Effector CD4-positive, alpha-beta T cell (primary cell): ENCODE results near the gene LDLRAD1.
A peak's percentile ranks its signal among the peaks of the same experiment; 100 is the strongest.
"Not testable (repeated sequence)": the region's sequence is repeated elsewhere in the genome, so short reads cannot be mapped to it uniquely, and the experiment has no call there.

Experiments
- DNase-seq: peaks from one replicate; pipeline ENCODE4 v3.0.0-alpha.2; 2020

LDLRAD1 gene

GRCh38 chr1:53992085-53992874, 25.7 kb downstream of the LDLRAD1 start:
- DNase-seq: no peak

DNA sequence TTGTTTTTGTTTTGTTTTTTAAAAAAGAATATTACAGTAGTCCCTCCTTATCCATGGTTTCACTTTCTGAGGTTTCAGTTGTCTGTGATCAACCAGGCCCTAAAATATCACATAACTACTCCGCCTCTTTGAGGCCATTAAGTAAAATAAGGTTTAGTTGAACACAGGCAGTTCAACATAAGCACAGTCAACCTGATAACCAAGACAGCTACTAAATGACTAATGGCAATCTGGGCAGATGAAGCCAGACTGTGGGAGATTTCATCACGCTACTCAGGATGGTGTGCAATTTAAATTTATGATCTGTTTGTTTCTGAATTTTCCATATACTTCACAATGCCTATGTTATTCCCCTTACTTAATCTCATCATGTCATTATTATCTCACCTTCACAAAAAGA, 30.1 kb downstream of the LDLRAD1 start:
- DNase-seq: no peak

DNA sequence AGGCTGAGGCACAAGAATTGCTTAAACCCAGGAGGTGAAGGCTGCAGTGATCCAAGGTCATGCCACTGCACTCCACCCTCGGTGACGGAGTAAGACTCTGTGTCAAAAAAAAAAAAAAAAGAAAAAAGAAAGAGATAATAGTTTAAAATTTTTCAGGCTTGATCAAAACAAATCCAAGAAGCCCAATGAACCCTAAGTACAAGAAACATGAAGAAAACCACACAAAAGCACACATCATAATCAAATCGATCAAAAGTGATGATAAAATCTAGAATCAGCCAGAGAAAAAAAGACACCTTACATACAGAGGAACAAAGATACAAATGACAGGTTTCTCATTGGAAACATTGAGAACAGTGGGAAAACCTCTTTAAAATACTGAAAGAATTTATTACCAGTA, 31.5 kb downstream of the LDLRAD1 start:
- no peak for DNase-seq

DNA sequence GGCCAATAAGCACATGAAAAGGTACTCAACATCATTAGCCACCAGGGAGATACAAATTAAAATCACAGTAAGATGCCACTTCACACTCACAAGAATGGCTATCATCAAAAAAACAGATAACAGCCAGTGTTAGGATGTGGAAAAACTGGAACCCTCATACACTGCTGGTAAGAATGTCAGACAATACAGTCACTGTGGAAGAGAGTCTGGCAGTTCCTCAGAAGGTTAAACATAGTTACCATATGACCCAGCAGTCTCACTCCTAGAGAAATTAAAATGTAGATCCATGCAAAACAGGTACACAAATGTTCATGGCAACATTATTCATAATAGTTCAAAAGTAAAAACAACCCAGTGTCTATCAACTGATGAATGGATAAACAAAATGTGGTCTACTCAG, 33.3 kb downstream of the LDLRAD1 start:
- no peak for DNase-seq

- no peak for DNase-seq
Observed at GRCh38 chr1:53982763-53983104, 35.3 kb downstream of the LDLRAD1 start.

- DNase-seq: no peak
Observed at GRCh38 chr1:53982034-53982762, 35.8 kb downstream of the LDLRAD1 start.

- no peak for DNase-seq
Observed at GRCh38 chr1:53981220-53981619, 36.8 kb downstream of the LDLRAD1 start.

- DNase-seq: no peak
Observed at GRCh38 chr1:53979712-53980450, 38.1 kb downstream of the LDLRAD1 start.

- DNase-seq: no peak
Observed at GRCh38 chr1:53975861-53976260, 42.1 kb downstream of the LDLRAD1 start.

DNA sequence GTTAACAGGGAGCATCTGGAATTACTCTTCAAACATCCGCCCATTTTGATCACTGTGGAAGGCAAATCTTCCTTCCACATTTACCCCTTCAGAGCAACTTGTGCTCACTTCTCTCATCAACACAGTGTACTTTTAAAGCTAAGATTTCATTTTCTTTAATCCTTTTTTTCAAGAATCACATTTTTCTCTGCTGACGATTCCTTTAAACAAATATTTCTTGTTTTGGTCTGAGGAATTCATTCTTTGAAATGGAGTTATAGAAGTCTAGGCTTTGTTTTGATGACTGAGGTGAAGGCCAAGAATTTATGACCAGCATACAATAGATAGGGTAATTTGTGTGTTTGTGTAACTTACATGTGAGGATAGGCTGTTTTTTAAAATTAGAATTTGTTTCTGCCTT, 46.3 kb downstream of the LDLRAD1 start:
- no peak for DNase-seq

DNA sequence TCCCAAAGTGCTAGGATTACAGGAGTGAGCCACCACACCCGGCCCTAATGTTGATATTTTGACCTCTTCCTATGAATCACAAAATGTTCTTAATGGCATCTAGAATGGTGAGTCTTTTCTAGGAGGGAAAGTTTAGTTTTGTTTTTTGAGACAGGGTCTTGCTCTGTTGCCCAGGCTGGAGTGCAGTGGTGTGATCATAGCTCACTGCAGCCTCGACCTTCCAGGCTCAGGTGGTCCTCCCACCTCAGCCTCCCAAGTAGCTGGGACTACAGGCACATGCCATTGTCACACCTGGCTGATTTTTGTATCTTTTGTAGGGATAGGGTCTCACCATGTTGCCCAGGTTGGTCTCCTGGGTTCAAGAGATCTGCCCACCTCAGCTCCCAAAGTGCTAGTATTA, 48.7 kb downstream of the LDLRAD1 start:
- not testable (repeated sequence) for DNase-seq

- no peak for DNase-seq
Observed at GRCh38 chr1:53968125-53968513, 49.9 kb downstream of the LDLRAD1 start.

DNA sequence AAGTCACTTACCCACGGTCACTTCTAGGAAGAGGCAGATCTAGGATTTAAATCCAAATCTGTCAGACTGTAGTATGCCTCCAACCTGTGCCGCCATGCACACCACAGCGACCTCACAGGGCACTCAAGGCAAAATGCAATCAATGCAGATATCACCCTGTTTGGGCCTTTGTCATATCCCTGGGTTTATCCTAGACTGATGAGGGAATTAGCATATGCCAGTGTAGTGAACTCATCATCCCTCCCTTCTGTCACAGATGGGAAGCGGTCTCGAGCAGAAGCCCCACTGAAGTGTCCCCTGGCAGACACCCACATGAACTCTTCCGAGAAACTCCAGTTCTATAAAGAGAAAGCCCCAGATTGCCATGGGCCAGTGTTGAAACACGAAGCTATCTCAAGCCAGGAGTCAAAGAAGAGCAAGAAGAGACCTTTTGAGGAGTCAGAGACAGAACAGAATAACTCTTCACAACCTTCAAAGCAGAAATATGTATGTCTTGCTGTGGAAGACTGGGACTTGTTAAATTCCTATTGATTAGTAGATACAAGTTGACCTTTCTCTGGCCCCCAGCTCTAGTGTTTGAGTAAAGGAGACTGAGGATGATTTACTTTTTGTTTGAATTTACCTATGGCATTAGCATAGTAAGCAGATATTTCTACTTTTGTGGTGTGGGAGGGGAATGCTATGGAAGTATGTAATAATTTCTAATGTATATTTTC, 50.4 kb downstream of the LDLRAD1 start:
- no peak for DNase-seq

- no peak for DNase-seq
Observed at GRCh38 chr1:53966794-53967193, 51.2 kb downstream of the LDLRAD1 start.

GRCh38 chr1:53964109-53964508, 53.9 kb downstream of the LDLRAD1 start:
- no peak for DNase-seq

GRCh38 chr1:53963460-53963859, 54.5 kb downstream of the LDLRAD1 start:
- DNase-seq: no peak

- DNase-seq: no peak
Observed at GRCh38 chr1:53962395-53962794, 55.6 kb downstream of the LDLRAD1 start.

- DNase-seq: peak; percentile 24
Observed at GRCh38 chr1:53959664-53960250, 58.2 kb downstream of the LDLRAD1 start.
